Keratinocyte (primary cell): ENCODE measurements around the gene ABL1.

Experiments
- CTCF ChIP-seq, 3 experiments: IDR thresholded peaks in 1 of 3; conservative IDR thresholded peaks in 1 of 3; optimal IDR thresholded peaks in 1 of 3; 2 replicates in 2 of 3; 3 replicates in 1 of 3; pipeline versions ENCODE3 to v1.5.1; 2011; ENCODE audit warnings: low read length in 3 of 3, mild to moderate bottlenecking in 3 of 3, moderate library complexity in 2 of 3, control low read depth in 1 of 3, inconsistent platforms in 1 of 3; ENCODE audit not compliant: insufficient read depth in 2 of 3; ENCODE audit errors: extremely low read depth in 1 of 3
- EZH2 ChIP-seq: IDR thresholded peaks from one replicate; pipeline ENCODE4 v1.6.1; 2012; ENCODE audit warnings: inconsistent platforms, mild to moderate bottlenecking, low read length, moderate library complexity

- TF ChIP-seq CTCF (optimal IDR thresholded peaks at IDR 0.05 in 1 of 3, IDR thresholded peaks at IDR 0.05 in 1 of 3, conservative IDR thresholded peaks at IDR 0.05 in 1 of 3; ENCODE audit: extremely low read depth in 1 of 3, insufficient read depth in 2 of 3, low read length in 3 of 3): no peak
- TF ChIP-seq EZH2: no peak
These were observed 29.5 kb downstream of the ABL1 start for GRCh38 chr9:130864541-130864940.
